SU-DHL-6 (cell line): ENCODE results near the gene CCDC107.

ENCODE experiments used
- H2AFZ ChIP-seq: fragments of 200-600 bp; sonication (generic); 2 replicates; pipeline ENCODE4 v1.6.1; 2014; ENCODE audit warnings: low read depth, mild to moderate bottlenecking, moderate library complexity, mixed read lengths, antibody characterized with exemption, low read length; ENCODE audit not compliant: severe bottlenecking
- H3F3A ChIP-seq: fragments of 200-600 bp; shearing (Covaris generic); 2 replicates; pipeline ENCODE4 v1.6.0; 2016; ENCODE audit warnings: antibody characterized with exemption, mild to moderate bottlenecking; ENCODE audit not compliant: insufficient read depth
- H3K27ac ChIP-seq: fragments of 200-600 bp; sonication (generic); 2 replicates; pipeline ENCODE4 v1.5.1; 2016; ENCODE audit warnings: low read depth, mild to moderate bottlenecking, low read length, moderate library complexity, mixed read lengths
- H3K27me3 ChIP-seq: fragments of 200-600 bp; sonication (generic), shearing (Covaris generic); 2 replicates; pipeline ENCODE4 v1.6.0; 2014; ENCODE audit warnings: mild to moderate bottlenecking, low read length
- H3K36me3 ChIP-seq: fragments of 200-600 bp; sonication (generic); 2 replicates; pipeline ENCODE4 v1.6.1; 2014; ENCODE audit warnings: mild to moderate bottlenecking, low read length, mixed read lengths
- H3K4me2 ChIP-seq: fragments of 300-600, 200-600 bp; shearing (Covaris generic), sonication (generic); 2 replicates; pipeline ENCODE4 v1.6.0; 2014; ENCODE audit warnings: low read length, low read depth, mild to moderate bottlenecking; ENCODE audit not compliant: poor library complexity, severe bottlenecking
- H3K4me3 ChIP-seq: fragments of 200-600 bp; sonication (generic); 2 replicates; pipeline ENCODE4 v1.5.1; 2014; ENCODE audit warnings: antibody characterized with exemption, low read length, mild to moderate bottlenecking, mixed read lengths; ENCODE audit not compliant: insufficient read depth, poor library complexity, severe bottlenecking
- H3K79me2 ChIP-seq: fragments of 200-600 bp; sonication (generic); 2 replicates; pipeline ENCODE4 v1.6.1; 2014; ENCODE audit warnings: mild to moderate bottlenecking, low read length, moderate library complexity; ENCODE audit not compliant: insufficient read depth
- H3K9ac ChIP-seq: fragments of 200-600 bp; sonication (generic); 2 replicates; pipeline ENCODE4 v1.7.0; 2014; ENCODE audit warnings: mild to moderate bottlenecking, low read length
- H3K9me2 ChIP-seq: fragments of 200-600 bp; sonication (generic); replicated peaks from 2 replicates; pipeline ENCODE4 v1.6.1; 2014; ENCODE audit warnings: low read length; ENCODE audit not compliant: insufficient read depth
- H3K9me3 ChIP-seq: fragments of 200-600 bp; sonication (generic); 2 replicates; pipeline ENCODE4 v1.6.1; 2014; ENCODE audit warnings: low read length, mixed read lengths; ENCODE audit not compliant: insufficient read depth
- H4K20me1 ChIP-seq: fragments of 200-600 bp; sonication (generic); 2 replicates; pipeline ENCODE4 v1.6.1; 2014; ENCODE audit warnings: low read depth, mild to moderate bottlenecking, antibody characterized with exemption, low read length, moderate library complexity, mixed read lengths
- CTCF ChIP-seq: fragments of 200-600 bp; sonication (generic); IDR thresholded peaks from one replicate; pipeline ENCODE4 v1.5.1; 2017; ENCODE audit warnings: antibody characterized with exemption, mild to moderate bottlenecking, low read length, moderate library complexity; ENCODE audit not compliant: insufficient read depth, poor library complexity, severe bottlenecking
- EZH2phosphoT487 ChIP-seq: fragments of 200-600 bp; sonication (generic), shearing (Covaris generic); conservative IDR thresholded peaks from 2 replicates; pipeline ENCODE4 v1.6.1; 2018; ENCODE audit warnings: mild to moderate bottlenecking, antibody characterized with exemption, low read length, moderate library complexity, mixed read lengths

CCDC107 gene

GRCh38 chr9:35708146-35708545, 50.1 kb downstream of the CCDC107 start:
- Histone ChIP-seq H3K9me3 (no peaks in the 10 kb centered on the region), H3K9ac (no peak overlapping the region), H2AFZ (no peak overlapping the region), H3F3A (no peaks in the 10 kb centered on the region), H3K27me3 (no peaks in the 10 kb centered on the region), H3K36me3 (0 out of 2 replicates have a peak, but pooled peaks cover 13% of the 10 kb centered on the region), H3K9me2 (no peaks in the 10 kb centered on the region), H3K4me2 (no peak overlapping the region), H3K79me2 (no peaks in the 10 kb centered on the region), H4K20me1 (no peaks in the 10 kb centered on the region), H3K27ac (no peak overlapping the region), H3K4me3 (no peak overlapping the region)
- TF ChIP-seq EZH2phosphoT487 (no peak), CTCF (no peak)

GRCh38 chr9:35710818-35711500, 52.9 kb downstream of the CCDC107 start:
- Histone ChIP-seq H3K27me3 (no peaks in the 10 kb centered on the region), H3K4me2 (no peak overlapping the region), H4K20me1 (no peaks in the 10 kb centered on the region), H3K9ac (no peak overlapping the region), H2AFZ (no peak overlapping the region), H3K4me3 (no peak overlapping the region), H3K9me3 (no peaks in the 10 kb centered on the region), H3K27ac (no peak overlapping the region), H3K36me3 (peaks cover 19% of the 10 kb centered on the region; the same call in 1 of the 2 replicates), H3K9me2 (no peaks in the 10 kb centered on the region), H3K79me2 (no peaks in the 10 kb centered on the region), H3F3A (no peaks in the 10 kb centered on the region)
- TF ChIP-seq EZH2phosphoT487 (no peak), CTCF (no peak)
